ENCODE data around the gene CUEDC1. TPM values are rescaled to one million over a fixed set of nuclear protein-coding genes. Genes with fewer than 3 reads are reported as not detected.
A peak's percentile ranks its signal among the peaks of the same experiment; 100 is the strongest.
"Not testable (repeated sequence)": the region's sequence is repeated elsewhere in the genome, so short reads cannot be mapped to it uniquely, and the experiment has no call there.

The CUEDC1 gene
- total and polyA plus RNA-seq, 11 donors = 29.6 to 68.5 (median 42.2) TPM

- WGBS, 4 donors = 85 to 90% (median 89%) methylated on average over 6 of the region's 6 CpGs
- Histone ChIP-seq H3K36me3 (no peaks in the 10 kb centered on the region), H3K9me3 (no peaks in the 10 kb centered on the region), H3K4me1 (peaks cover 0 to 15% (median 10%) of the 10 kb centered on the region in 12 donors), H3K4me3 (no peak overlapping the region), H3K27ac (no peak overlapping the region), H3K27me3 (peaks cover 0 to 4% (median 0%) of the 10 kb centered on the region in 9 donors)
- TF ChIP-seq POLR2A (IDR thresholded peaks at IDR 0.05) (no peak), CTCF (IDR thresholded peaks at IDR 0.05) (no peak)
- intact Hi-C loops (cut with DNase I) = loop anchor here in 4 of 10 donors (5.0 kb wide), 5 partner anchors 43 to 83 kb away; no protein-coding TSS in a partner anchor
- ATAC-seq = no peak
- DNase-seq = peak in 1 of 5 donors; percentile 6
These were observed 4.7 kb upstream of the CUEDC1 start for GRCh38 chr17:57959929-57960328.

GRCh38 chr17:57958391-57958790 is 3.2 kb upstream of the CUEDC1 start:
- not testable (repeated sequence) for H3K27me3 ChIP-seq, H3K9me3 ChIP-seq, ATAC-seq, H3K36me3 ChIP-seq, H3K27ac ChIP-seq, DNase-seq, H3K4me3 ChIP-seq
- H3K4me1 ChIP-seq = peaks cover 0 to 27% (median 18%) of the 10 kb centered on the region in 12 donors
- intact Hi-C loops (cut with DNase I) = loop anchor here in 4 of 10 donors (5.0 kb wide), 5 partner anchors 41 to 81 kb away; no protein-coding TSS in a partner anchor
- WGBS, 4 donors = 93 to 99% (median 98%) methylated on average over 13 to 15 of the region's 15 CpGs

GRCh38 chr17:57957886-57958285 is 2.7 kb upstream of the CUEDC1 start:
- H3K4me1 ChIP-seq = peaks cover 0 to 32% (median 23%) of the 10 kb centered on the region in 12 donors
- no peak overlapping the region for H3K27ac ChIP-seq
- TF ChIP-seq CTCF (IDR thresholded peaks at IDR 0.05) (no peak), POLR2A (IDR thresholded peaks at IDR 0.05) (no peak)
- peaks cover 0 to 4% (median 0%) of the 10 kb centered on the region in 9 donors for H3K27me3 ChIP-seq
- no peaks in the 10 kb centered on the region for H3K36me3 ChIP-seq
- no peaks in the 10 kb centered on the region for H3K9me3 ChIP-seq
- 88 to 94% (median 94%) methylated on average over 3 of the region's 3 CpGs for WGBS, 4 donors
- no peak overlapping the region for H3K4me3 ChIP-seq
- peak in 1 of 5 donors; percentile 2 for DNase-seq
- ATAC-seq = no peak
- intact Hi-C loops (cut with DNase I) = loop anchor here in 4 of 10 donors (5.0 kb wide), 5 partner anchors 41 to 81 kb away; no protein-coding TSS in a partner anchor

- WGBS, 4 donors = 91 to 98% (median 96%) methylated on average over 8 of the region's 8 CpGs
- ATAC-seq (no peak), DNase-seq (peak in 1 of 5 donors; percentile 8)
- TF ChIP-seq CTCF (IDR thresholded peaks at IDR 0.05) (no peak), POLR2A (IDR thresholded peaks at IDR 0.05) (no peak)
- Histone ChIP-seq H3K4me3 (no peak overlapping the region), H3K4me1 (peaks cover 0 to 38% (median 29%) of the 10 kb centered on the region in 12 donors), H3K36me3 (no peaks in the 10 kb centered on the region), H3K27me3 (peaks cover 0 to 4% (median 0%) of the 10 kb centered on the region in 9 donors), H3K9me3 (no peaks in the 10 kb centered on the region), H3K27ac (no peak overlapping the region)
- intact Hi-C loops (cut with DNase I) = loop anchor here in 4 of 10 donors (5.0 kb wide), 5 partner anchors 40 to 80 kb away; no protein-coding TSS in a partner anchor
These were observed 2.1 kb upstream of the CUEDC1 start for GRCh38 chr17:57957120-57957850.

Data from heart left ventricle (tissue), 16 donors.